ENCODE results near the gene SPRR2A. TPM values are rescaled to one million over a fixed set of nuclear protein-coding genes. Genes with fewer than 3 reads are reported as not detected.
"Not testable (repeated sequence)": the region's sequence is repeated elsewhere in the genome, so short reads cannot be mapped to it uniquely, and the experiment has no call there.

The SPRR2A gene
- total RNA-seq, 1 donor from 2014 or later = not detected

- no peak for ATAC-seq
- H3K4me3 ChIP-seq = no peak overlapping the region
- H3K36me3 ChIP-seq = no peaks in the 10 kb centered on the region
- H3K27me3 ChIP-seq (ENCODE audit: low read depth) = no peaks in the 10 kb centered on the region
- H3K27ac ChIP-seq = no peak overlapping the region
- TF ChIP-seq CTCF (IDR thresholded peaks at IDR 0.05) = no peak
- no peaks in the 10 kb centered on the region for H3K4me1 ChIP-seq
- H3K9me3 ChIP-seq = no peaks in the 10 kb centered on the region
- no peak for DNase-seq
- intact Hi-C loops (cut with DNase I) = no loop called here
Observed at GRCh38 chr1:153025797-153026196, 31.5 kb downstream of the SPRR2A start.

GRCh38 chr1:153024413-153024812, 32.9 kb downstream of the SPRR2A start:
- ATAC-seq (no peak), DNase-seq (no peak)
- no peak for TF ChIP-seq CTCF (IDR thresholded peaks at IDR 0.05)
- no peaks in the 10 kb centered on the region for H3K36me3 ChIP-seq
- no peaks in the 10 kb centered on the region for H3K9me3 ChIP-seq
- no peaks in the 10 kb centered on the region for H3K27me3 ChIP-seq (ENCODE audit: low read depth)
- H3K4me1 ChIP-seq = no peaks in the 10 kb centered on the region
- H3K27ac ChIP-seq = no peak overlapping the region
- intact Hi-C loops (cut with DNase I) = no loop called here
- H3K4me3 ChIP-seq = no peak overlapping the region

- Histone ChIP-seq H3K4me1 (no peaks in the 10 kb centered on the region), H3K27ac (no peak overlapping the region), H3K4me3 (no peak overlapping the region), H3K9me3 (no peaks in the 10 kb centered on the region), H3K36me3 (no peaks in the 10 kb centered on the region), H3K27me3 (ENCODE audit: low read depth) (no peaks in the 10 kb centered on the region)
- ATAC-seq (no peak), DNase-seq (no peak)
- no peak for TF ChIP-seq CTCF (IDR thresholded peaks at IDR 0.05)
- intact Hi-C loops (cut with DNase I) = no loop called here
Observed at GRCh38 chr1:153023109-153023508, 34.2 kb downstream of the SPRR2A start.

- H3K4me3 ChIP-seq; H3K27me3 ChIP-seq (ENCODE audit: low read depth); H3K9me3 ChIP-seq; ATAC-seq; H3K36me3 ChIP-seq; H3K4me1 ChIP-seq; H3K27ac ChIP-seq; intact Hi-C loops (cut with DNase I); DNase-seq: not testable (repeated sequence)
Observed at GRCh38 chr1:153022340-153022739, 35.0 kb downstream of the SPRR2A start.

- H3K27me3 ChIP-seq (ENCODE audit: low read depth); intact Hi-C loops (cut with DNase I); H3K36me3 ChIP-seq: not testable (repeated sequence)
Observed at GRCh38 chr1:153021829-153022228, 35.5 kb downstream of the SPRR2A start.

GRCh38 chr1:153011235-153011758, 46.0 kb downstream of the SPRR2A start:
- H3K27me3 ChIP-seq (ENCODE audit: low read depth); H3K36me3 ChIP-seq; DNase-seq; H3K27ac ChIP-seq; ATAC-seq; intact Hi-C loops (cut with DNase I); H3K9me3 ChIP-seq; H3K4me3 ChIP-seq; H3K4me1 ChIP-seq: not testable (repeated sequence)

More at GRCh38 chr1:153021829-153022228, 35.5 kb downstream of the SPRR2A start:
- H3K4me1 ChIP-seq, H3K27ac ChIP-seq, ATAC-seq, DNase-seq, H3K4me3 ChIP-seq, H3K9me3 ChIP-seq: not testable (repeated sequence)

Other genes with a start within 250 kb of the SPRR2A start
- not detected for gene LCE1B, start 245.5 kb downstream of the SPRR2A start, total RNA-seq
- gene LCE1A, start 230.0 kb downstream of the SPRR2A start, total RNA-seq = not detected
- not detected for gene LCE6A, start 214.7 kb downstream of the SPRR2A start, total RNA-seq
- gene LCE7A, start 197.5 kb downstream of the SPRR2A start, total RNA-seq = not detected
- not detected for gene SMCP, start 179.2 kb downstream of the SPRR2A start, total RNA-seq
- gene IVL, start 149.0 kb downstream of the SPRR2A start, total RNA-seq = 0.24 TPM
- gene SPRR5, start 110.3 kb downstream of the SPRR2A start, total RNA-seq = not detected
- gene SPRR4, start 86.9 kb downstream of the SPRR2A start, total RNA-seq = not detected
- gene SPRR1A, start 73.4 kb downstream of the SPRR2A start, total RNA-seq = not detected
- gene SPRR3, start 55.8 kb downstream of the SPRR2A start, total RNA-seq = not detected
- not detected for gene SPRR1B, start 26.3 kb downstream of the SPRR2A start, total RNA-seq
- gene SPRR2D, start 16.4 kb downstream of the SPRR2A start, total RNA-seq = not detected
- gene SPRR2B, start 14.1 kb upstream of the SPRR2A start, total RNA-seq = not detected
- not detected for gene SPRR2E, start 37.0 kb upstream of the SPRR2A start, total RNA-seq
- gene SPRR2F, start 56.0 kb upstream of the SPRR2A start, total RNA-seq = not detected
- not detected for gene SPRR2G, start 93.4 kb upstream of the SPRR2A start, total RNA-seq
- not detected for gene LELP1, start 145.9 kb upstream of the SPRR2A start, total RNA-seq
- not detected for gene PRR9, start 160.1 kb upstream of the SPRR2A start, total RNA-seq
- gene LORICRIN, start 202.2 kb upstream of the SPRR2A start, total RNA-seq = not detected